ENCODE results near the gene CDK10. TPM values are rescaled to one million over a fixed set of nuclear protein-coding genes. Genes with fewer than 3 reads are reported as not detected.
"Not testable (repeated sequence)": the region's sequence is repeated elsewhere in the genome, so short reads cannot be mapped to it uniquely, and the experiment has no call there.

CDK10 gene
- total RNA-seq, 1 experiment from 2014 or later, result 42.3 TPM

DNA sequence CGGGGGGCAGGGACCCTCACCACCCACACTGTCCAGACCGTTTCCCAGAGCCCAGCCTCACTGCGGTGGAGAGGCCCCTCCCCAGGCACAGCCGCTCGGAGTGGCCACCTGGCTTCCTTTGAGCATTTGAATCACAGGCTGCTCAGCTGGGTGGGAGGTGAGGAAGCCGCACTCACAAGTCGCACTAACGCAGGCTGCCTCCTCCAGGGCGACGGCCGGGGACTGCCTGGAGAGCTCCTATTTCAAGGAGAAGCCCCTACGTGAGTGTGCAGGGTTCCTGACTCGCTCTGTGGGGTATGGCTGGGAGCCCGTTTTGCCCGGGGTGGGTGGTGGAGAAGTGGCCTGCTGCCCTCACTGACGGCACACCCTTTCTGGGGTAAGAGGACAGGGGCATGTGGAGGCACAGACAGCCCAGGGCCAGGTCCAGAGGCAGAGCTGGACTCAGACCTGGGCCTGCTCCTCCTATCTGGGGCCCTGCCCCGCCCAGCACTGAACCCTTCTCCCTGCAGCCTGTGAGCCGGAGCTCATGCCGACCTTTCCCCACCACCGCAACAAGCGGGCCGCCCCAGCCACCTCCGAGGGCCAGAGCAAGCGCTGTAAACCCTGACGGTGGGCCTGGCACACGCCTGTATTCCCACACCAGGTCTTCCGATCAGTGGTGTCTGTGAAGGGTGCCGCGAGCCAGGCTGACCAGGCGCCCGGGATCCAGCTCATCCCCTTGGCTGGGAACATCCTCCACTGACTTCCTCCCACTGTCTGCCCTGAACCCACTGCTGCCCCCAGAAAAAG lies 8.8 kb downstream of the CDK10 start:
- no peak for DNase-seq (ENCODE audit: extremely low read depth, low read depth)

DNA sequence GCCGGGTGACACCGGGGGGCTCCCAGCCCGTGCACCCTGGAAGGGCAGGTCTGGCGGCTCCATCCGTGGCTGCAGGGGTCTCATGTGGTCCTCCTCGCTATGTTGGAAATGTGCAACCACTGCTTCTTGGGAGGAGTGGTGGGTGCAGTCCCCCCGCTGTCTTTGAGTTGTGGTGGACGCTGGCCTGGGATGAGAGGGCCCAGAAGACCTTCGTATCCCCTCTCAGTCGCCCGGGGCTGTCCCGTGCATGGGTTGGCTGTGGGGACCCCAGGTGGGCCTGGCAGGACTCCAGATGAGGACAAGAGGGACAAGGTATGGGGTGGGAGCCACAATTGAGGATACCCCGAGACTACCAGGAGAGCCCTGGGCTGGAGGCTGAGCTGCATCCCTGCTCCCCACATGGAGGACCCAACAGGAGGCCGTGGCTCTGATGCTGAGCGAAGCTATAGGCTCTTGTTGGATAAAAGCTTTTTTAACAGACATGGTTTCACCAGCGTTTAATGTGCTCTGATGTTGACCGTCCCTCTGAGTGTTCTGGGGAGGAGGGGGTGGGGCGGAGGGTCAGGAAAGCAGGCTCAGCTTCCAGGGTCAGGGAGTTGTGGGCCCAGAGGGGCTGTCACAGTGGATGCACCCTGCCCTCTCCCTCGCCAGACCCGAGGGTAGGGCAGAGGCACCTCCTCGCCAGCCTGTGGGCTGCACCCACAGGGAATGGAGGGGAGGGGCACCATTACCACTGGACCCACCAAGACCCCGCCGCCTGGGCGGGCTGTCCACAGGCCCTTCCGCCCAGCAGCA lies 9.6 kb downstream of the CDK10 start:
- no peak for DNase-seq (ENCODE audit: extremely low read depth, low read depth)

DNA sequence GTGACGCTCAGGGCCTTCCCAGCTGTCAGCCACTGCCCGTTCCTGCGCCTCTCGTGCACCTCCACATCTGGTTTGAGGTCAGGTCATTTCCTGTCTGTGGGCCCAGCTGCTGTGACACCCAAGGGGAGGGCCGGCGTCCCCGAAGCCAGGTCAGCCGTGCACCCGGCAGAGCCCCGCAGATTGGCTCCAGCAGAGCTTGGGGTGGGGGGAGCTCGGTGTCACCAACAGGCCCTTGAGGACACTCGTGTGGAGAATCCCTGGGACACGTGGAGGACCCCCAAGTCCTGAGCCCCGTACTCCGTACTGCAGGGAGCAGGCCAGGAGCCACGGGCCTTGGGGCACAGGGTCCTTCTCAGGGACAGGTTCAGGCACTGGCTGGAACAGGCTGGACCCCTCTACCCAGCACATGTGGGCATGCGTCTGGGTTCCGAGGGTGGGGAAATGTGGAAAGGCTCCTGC lies 10.2 kb downstream of the CDK10 start:
- no peak for DNase-seq (ENCODE audit: extremely low read depth, low read depth)

DNA sequence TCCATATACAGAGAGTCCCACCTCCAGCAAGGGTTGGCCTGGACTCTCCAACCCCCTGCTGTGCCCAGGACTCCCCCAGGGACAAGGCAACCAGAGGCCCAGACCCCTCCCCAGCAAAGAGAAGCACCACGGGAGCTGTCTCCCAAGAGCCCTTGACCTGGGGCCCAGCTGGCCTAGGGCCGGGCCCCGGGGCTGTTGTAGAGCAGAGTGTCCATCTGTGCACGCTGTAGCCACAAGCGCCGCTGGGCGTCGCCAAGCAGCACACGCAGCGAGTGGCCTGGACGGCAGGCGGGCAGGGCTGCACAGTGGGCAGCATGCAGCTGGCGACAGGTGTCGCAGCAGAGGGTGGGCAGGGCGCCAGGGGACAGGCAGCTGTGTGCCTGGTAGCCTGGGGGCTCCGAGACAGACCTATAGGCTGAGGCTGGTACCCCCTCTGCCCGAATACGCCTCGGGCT lies 10.7 kb downstream of the CDK10 start:
- no peak for DNase-seq (ENCODE audit: extremely low read depth, low read depth)

DNA sequence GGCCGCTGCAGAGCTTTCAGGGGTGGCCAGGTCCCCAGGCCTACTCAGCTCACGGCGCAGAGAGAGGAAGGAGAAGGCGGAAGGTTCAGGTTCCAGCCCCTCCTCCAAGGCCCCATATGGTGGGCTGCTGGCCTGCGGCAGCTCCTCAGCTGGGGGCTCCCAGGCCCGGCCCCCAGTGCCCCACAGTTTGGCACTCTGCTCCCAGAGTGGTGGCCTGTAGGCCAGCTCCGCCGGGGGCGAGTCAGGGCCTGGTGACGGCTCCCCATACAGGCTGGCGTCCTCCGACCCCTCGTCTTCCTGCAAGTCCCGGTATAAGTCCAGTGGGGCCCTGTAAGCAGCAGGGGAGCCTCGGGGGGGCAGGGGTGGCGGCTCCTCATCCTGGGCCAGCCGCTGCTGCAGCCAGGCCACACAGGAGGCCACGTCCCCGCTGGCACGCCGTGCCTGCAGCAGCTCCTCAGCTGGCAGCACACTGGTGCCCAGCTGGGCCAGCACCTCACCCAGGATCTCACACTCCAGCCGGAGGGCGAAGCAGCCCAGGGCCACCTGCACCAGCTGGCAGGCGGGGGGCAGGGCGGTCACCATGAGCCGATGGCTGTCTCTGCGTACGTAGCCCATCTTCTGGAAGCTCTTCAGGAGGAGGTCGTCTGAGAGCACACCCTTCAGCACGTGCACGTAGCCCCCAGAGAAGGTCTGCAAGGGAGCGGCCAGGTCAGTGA lies 11.3 kb downstream of the CDK10 start:
- no peak for DNase-seq (ENCODE audit: extremely low read depth, low read depth)

DNA sequence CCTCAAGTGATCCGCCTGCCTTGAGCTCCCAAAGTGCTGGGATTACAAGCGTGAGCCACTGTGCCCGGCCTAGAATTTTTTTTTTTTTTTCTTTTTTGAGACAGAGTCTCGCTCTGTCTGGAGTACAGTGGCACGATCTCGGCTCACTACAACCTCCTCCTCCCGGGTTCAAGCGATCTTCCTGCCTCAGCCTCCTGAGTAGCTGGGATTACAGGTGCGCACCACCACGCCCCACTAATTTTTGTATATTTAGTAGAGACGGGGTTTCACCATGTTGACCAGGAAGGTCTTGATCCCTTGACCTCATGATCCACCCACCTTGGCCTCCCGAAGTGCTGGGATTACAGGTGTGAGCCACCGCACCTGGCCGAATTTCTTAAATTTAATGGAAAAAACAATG lies 12.2 kb downstream of the CDK10 start:
- DNase-seq (ENCODE audit: extremely low read depth, low read depth), result not testable (repeated sequence)

DNA sequence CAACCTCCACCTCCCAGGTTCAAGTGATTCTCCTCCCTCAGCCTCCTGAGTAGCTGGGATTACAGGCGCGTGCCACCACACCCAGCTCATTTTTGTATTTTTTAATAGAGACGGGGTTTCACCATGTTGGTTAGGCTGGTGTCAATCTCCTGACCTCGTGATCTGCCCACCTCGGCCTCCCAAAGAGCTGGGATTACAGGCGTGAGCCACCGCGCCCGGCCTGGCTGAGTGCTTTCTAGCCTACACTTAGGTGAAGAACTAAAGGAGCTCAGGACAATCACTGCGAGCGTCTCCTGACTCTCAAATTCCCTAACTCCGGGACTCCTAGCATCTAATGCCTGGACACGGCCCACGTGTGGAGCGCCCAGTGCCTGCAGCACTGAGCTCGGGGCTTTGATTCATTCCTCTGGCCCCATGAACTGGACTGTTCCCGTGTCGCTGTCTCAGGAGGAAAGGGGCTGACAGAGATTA lies 13.2 kb downstream of the CDK10 start:
- DNase-seq (ENCODE audit: extremely low read depth, low read depth), result not testable (repeated sequence)

DNA sequence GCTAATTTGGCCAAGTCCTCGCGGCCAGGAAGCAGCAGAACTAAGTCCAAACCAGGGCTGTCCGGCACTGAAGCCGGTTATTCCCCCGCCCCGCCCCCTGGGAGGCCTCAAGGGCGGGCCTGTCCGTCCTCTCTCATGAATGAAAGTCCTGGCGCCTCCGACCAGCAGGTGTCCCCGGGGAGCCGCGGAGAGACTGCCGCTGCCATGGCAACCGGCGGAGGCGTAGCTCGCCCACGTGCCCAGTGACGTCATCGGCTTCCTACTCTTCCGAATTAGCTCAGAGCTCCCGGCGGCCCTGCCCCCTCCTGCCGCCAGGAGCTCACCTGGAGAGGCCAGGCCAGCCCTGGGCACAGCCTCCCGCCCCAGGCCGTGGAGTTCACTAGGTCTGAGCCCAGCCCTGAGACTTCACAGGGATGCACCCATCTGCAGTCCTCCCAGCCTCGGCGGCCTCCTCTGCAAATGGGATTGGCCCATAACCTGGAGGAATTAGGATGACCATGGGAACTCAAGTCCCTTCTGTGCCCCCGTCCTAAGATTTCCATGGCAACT lies 13.7 kb downstream of the CDK10 start:
- DNase-seq (ENCODE audit: extremely low read depth, low read depth), result peak; percentile 99

DNA sequence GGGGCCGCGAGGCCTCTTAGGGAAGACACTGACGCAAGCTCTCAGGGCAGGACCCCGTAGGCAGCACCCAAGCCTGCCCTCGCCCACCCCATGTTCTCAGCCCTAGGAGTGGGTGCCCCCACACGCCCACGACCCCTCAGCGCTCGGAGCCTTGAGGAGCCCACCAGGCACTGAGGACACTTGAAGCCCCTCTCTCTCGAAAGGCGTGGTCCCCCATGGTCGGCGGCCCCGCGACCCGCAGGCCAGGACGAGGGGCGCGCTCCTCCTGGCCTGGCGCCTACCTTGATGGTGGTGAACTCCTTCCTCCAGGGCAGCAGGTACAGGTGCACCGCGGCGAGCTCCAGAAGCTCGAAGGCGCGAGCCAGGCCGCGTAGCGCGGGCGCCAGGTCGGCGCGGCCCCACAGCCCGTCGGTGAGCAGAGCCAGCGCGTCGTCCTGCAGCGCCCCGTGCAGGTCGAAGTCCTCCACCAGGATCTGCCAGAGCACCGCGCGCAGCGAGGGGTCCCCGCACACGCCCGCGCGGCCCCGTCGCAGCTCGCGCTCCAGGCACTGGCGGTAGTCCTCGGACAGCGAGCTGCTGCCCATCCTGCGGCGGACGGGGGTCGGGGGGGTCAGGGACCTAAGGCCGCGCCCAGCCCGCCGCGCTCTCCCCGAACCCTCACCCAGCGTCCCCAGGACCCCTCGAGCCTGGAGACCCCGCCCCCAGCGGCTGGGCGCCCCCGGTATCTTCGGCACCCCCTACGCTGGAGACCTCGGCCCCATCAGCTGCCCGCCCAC lies 14.3 kb downstream of the CDK10 start:
- DNase-seq (ENCODE audit: extremely low read depth, low read depth), result peak; percentile 47

DNA sequence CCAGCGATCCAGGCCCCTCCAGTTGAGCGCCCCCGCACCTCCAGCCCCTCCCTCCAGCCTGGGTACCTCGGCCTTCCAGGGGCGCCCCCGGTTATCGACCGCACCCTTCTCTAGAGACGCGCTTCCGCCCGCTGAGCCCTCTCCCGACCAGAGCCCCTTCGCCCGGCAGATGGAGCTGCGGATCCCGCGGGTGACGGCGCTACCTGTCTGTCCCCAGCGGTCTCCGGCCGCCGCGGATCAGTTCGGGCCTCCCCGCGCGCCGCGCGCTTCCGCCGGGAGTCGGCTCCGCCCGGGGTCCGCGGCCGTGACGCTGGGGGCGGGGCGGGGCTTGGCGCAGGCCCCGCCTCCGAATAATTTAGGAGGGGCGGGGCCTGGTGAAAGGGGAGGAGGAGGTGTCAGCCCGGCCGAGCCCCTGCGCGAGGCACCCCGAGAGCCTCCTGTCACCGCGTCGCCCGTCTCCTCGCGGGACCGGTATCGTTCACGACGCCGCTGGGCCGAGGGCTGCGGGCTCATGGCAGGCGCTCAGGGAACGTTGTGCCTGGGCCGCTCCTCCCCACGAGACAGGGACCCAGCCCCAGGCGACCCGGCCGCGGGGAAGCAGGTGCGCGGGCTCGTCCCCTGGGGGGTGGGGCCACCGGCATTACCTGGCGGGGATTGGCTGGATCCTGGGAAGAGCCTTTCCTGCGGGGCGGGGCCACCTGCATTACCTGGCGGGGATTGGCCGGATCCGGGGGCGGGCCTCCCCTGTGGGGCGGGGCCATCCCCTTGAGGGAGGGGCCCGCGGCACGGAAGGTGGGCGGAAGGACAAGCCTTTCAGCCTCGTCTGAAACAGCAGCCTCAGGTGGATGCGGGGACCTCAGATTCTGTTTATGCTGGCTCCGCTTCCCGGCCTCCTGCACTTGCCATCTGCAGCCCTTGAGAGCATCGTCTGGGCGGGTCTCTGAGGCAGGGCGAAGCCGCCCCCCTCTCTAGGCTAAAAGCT lies 15.2 kb downstream of the CDK10 start, which contains the start of gene SPATA2L:
TSS of gene SPATA2L (minus strand) at position 281 of the 982 bp plus-strand sequence. CDS start 473 bp downstream, outside the sequence.
- peak; percentile 89 for DNase-seq (ENCODE audit: extremely low read depth, low read depth)

DNA sequence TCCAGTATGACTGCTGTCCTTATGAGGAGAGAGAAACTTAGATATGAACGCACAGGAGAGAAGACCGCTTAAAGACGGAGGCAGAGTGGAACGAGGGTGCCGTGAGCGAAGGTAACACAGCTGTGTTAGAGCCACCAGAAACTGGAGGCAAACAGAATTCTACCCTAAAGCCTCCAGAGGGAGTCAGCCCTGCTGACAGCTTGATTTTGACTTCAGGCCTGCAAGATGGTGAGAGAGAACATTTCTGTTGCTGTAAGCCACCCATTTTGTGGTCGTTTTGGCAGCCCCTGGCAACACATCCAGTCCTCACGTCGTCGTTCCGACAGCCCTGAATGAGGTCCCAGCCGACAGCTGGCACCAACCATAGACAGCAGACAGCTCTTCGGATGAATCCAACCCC lies 17.8 kb downstream of the CDK10 start:
- DNase-seq (ENCODE audit: extremely low read depth, low read depth), result no peak

DNA sequence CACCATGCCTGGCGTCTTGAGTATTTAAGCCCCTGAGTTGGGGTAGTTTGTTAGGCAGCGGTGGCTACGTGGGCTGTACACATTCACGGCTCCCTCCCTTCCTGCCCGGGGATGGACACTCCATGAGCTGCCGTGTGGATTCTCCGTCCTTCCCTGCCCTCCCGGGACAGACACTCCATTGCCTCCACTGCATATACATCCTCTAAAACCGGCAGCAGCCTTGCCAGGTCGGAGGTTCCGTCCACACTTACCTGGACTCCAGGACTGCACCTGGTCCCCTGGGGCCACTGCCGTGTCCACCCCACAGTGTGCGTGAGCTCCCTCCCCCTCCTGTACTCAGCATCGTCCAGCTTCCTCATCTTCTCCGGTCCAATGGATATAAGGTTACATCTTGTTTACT lies 18.5 kb downstream of the CDK10 start:
- no peak for DNase-seq (ENCODE audit: extremely low read depth, low read depth)

DNA sequence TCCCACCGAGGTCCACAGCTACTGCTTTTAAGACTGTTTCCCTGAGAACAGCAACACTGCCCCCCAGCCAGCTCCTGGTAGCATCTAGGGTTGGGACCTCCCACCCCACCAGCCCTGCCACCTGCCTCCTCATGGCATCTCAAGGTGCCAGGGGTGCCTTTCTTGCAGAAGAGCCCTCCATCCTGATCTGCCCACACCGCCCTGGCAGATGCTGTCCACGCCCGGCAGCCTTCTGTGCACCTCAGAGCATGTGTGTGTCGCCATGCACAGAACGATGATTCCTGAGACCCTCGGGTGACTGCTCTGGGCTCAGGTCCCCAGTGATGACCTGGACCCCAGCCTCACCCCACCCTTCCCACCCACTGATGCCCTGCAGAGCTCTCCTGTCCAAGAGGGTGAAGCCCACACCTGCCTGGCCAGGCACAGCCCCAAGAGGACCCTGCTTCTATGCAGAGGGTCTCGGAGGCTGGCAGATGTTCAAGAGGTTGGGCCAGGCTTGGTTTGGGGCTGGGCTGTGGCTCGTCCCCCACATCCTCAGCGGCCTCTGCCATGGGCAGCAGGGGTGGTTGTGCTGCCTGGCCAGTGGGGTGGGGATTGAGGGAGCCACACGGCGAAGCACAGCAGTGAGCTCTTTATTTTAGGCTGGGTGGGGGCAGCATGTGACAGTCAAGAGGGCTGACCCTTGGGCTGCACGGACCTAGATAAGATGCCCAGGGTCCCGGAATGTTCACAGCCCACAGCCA lies 20.2 kb downstream of the CDK10 start:
- no peak for DNase-seq (ENCODE audit: extremely low read depth, low read depth)

DNA sequence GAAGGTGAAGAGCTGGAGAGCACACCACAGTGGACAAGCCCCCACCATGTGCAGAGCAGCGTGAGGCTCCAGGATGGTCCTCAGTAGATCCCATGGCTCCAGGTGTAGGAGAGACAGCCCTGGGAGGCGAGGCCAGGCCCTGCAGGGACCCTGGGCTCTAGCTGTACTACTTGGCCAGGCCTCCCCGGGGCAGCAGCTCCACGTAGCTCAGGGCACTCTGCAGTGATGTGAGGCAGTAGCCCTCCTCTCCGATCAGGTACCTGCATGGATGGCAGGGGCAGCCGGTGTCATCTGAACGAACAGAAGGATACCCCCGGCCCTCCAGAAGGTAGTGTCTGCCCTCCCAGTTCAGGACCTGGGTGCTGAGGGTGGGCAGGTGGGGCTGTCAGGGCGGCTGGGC lies 21.2 kb downstream of the CDK10 start:
- no peak for DNase-seq (ENCODE audit: extremely low read depth, low read depth)

DNA sequence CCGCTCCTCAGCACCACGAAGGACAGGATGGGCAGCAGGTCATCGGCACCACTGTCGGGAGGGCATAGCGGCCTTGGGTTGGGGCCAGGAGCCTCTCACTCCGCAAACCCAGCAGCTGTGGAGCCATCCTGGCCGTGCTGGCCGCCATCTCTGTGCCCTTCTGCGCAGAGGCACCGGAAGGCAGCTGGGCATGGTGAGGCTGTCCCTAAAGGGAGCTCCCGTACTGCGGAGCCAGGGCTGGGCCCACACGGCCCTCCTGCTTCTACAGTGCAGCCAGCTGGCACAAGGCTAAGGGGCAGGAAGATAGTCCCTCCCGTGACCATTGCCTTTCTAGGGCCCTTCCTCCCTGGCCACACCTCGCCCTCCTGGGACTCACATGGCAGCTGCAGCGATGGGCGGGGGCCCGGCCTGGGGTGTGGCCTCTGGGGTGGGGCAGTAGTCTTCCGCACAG lies 22.0 kb downstream of the CDK10 start:
- DNase-seq (ENCODE audit: extremely low read depth, low read depth), result no peak

DNA sequence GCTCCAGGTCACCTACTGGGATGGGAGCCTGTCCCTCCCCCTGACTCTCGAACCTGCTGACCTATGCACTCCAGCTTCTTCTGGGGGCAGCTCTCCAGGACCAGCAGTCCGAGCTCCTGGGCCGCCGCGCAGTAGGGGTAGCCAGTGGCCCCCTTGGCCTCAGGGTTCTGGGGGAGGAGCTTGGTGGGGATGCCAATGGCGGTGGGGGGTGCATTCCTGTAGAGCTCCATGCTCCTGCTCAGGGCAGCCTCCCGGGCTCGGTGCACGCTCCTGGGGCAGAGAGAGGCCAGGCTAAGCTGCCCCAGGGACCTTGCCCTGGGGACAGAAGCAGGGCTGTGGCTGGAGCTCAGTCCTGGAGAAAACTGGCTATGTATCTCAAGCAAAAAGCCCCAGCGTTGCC lies 22.7 kb downstream of the CDK10 start:
- DNase-seq (ENCODE audit: extremely low read depth, low read depth), result no peak

DNA sequence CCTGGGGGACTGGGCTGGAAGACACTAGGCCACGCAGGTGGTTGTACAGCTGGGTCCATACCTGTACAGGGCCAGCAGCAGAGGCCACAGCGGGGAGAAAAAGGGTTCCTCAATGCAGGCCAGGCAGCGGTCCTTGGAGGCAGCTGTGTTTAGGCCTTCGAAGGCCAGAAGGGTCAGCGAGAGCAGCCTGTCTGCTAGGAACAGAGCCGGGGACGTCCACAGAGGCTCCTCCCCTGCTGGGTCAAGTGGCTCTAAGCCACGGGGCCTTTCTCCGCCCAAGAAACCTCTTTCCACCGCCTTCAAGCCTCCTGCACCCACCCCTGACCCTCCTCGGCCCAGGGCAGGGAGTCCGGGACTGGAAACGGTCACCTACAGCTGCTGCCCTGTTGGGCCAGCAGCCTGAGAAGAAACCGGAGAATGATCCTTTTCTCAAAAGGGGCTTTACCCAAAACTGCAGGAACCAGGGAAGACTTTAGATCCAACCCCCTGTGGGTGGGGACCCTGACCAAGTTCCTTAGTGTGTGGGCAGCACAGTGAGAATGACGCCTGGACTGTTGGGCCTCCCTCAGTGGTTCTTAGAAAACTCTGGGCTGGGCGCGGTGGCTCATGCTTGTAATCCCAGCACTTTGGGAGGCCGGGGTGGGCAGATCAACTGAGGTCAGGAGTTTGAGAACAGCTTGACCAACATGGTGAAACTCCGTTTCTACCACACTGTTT lies 23.4 kb downstream of the CDK10 start:
- DNase-seq (ENCODE audit: extremely low read depth, low read depth), result no peak
